HEK293 (cell line): ENCODE results near the gene PLEKHG4B.
A peak's percentile ranks its signal among the peaks of the same experiment; 100 is the strongest.

Experiments used
- CTCF ChIA-PET: fragments of 350-600 bp; formaldehyde crosslinking; extraction: SDS; loops from one replicate; lab custom pipeline; 2021; ENCODE audit warnings: antibody characterized with exemption; lab: Yijun Ruan, JAX
- POLR2A ChIA-PET: fragments of 300-600 bp; formaldehyde crosslinking; extraction: SDS; loops from one replicate; lab custom pipeline; 2020; ENCODE audit warnings: antibody characterized with exemption, inconsistent platforms; lab: Yijun Ruan, JAX
- H3K27ac ChIP-seq: fragments of 200-500 bp; sonication (Bioruptor generic); 2 replicates; pipeline ENCODE4 v1.5.1; 2014; ENCODE audit warnings: low read depth, low read length, control low read depth, inconsistent platforms; ENCODE audit errors: extremely low read depth
- H3K36me3 ChIP-seq, 2 experiments: fragments of 200-500 bp in 1 of 2; sonication (Bioruptor generic) in 1 of 2; 1 replicate in 1 of 2; 2 replicates in 1 of 2; pipeline ENCODE4 v1.5.1; 2014 to 2017; ENCODE audit warnings: inconsistent platforms in 2 of 2, low read length in 2 of 2; ENCODE audit not compliant: control insufficient read depth in 2 of 2, insufficient read depth in 1 of 2
- H3K4me1 ChIP-seq: fragments of 200-500 bp; sonication (Bioruptor generic); 2 replicates; pipeline ENCODE4 v1.5.1; 2014; ENCODE audit warnings: mild to moderate bottlenecking, low read length, inconsistent platforms; ENCODE audit not compliant: control insufficient read depth, insufficient read depth
- H3K4me3 ChIP-seq: 2 replicates; pipeline ENCODE4 v1.5.1; 2011; ENCODE audit warnings: low read depth, mild to moderate bottlenecking, control low read depth, low read length, moderate library complexity
- H3K9me3 ChIP-seq: fragments of 200-500 bp; sonication (Bioruptor generic); 2 replicates; pipeline ENCODE4 v1.5.1; 2014; ENCODE audit warnings: low read depth, low read length, inconsistent platforms; ENCODE audit not compliant: control insufficient read depth, insufficient read depth
- ATF2 ChIP-seq: fragments of 450-650 bp; formaldehyde crosslinking; IDR thresholded peaks from 2 replicates; pipeline ENCODE4 v1.5.1; 2016; ENCODE audit warnings: missing biosample characterization, missing genetic modification characterization, low read depth
- INSM2 ChIP-seq: fragments of 450-650 bp; formaldehyde crosslinking; IDR thresholded peaks from 2 replicates; pipeline ENCODE4 v1.5.1; 2016; ENCODE audit warnings: missing biosample characterization, missing genetic modification characterization
- KLF7 ChIP-seq: fragments of 450-650 bp; formaldehyde crosslinking; IDR thresholded peaks from 2 replicates; pipeline ENCODE4 v1.5.1; 2016; ENCODE audit warnings: missing biosample characterization, missing genetic modification characterization, borderline replicate concordance
- PRDM4 ChIP-seq: fragments of 450-650 bp; formaldehyde crosslinking; IDR thresholded peaks from 2 replicates; pipeline ENCODE4 v1.5.1; 2017; ENCODE audit warnings: missing biosample characterization, missing genetic modification characterization
- SCRT2 ChIP-seq: fragments of 450-650 bp; formaldehyde crosslinking; IDR thresholded peaks from 2 replicates; pipeline ENCODE4 v1.5.1; 2016; ENCODE audit warnings: missing biosample characterization, missing genetic modification characterization
- TRIM28 ChIP-seq: IDR thresholded peaks from 2 replicates; pipeline ENCODE4 v1.6.1; 2011; ENCODE audit warnings: low read length, control low read depth, borderline replicate concordance
- TSHZ1 ChIP-seq: fragments of 450-650 bp; formaldehyde crosslinking; IDR thresholded peaks from 2 replicates; pipeline ENCODE4 v1.5.1; 2016; ENCODE audit warnings: missing biosample characterization, missing genetic modification characterization, borderline replicate concordance
- WT1 ChIP-seq: fragments of 450-650 bp; formaldehyde crosslinking; IDR thresholded peaks from 2 replicates; pipeline ENCODE4 v1.5.1; 2016; ENCODE audit warnings: missing biosample characterization, missing genetic modification characterization
- ZBTB21 ChIP-seq: fragments of 450-650 bp; formaldehyde crosslinking; IDR thresholded peaks from 2 replicates; pipeline ENCODE4 v1.5.1; 2017; ENCODE audit warnings: missing biosample characterization, missing genetic modification characterization
- ZBTB6 ChIP-seq: fragments of 450-650 bp; formaldehyde crosslinking; IDR thresholded peaks from 2 replicates; pipeline ENCODE4 v1.5.1; 2017; ENCODE audit warnings: missing biosample characterization, missing genetic modification characterization
- ZNF114 ChIP-seq: fragments of 450-650 bp; formaldehyde crosslinking; IDR thresholded peaks from 2 replicates; pipeline ENCODE4 v1.5.0; 2017; ENCODE audit warnings: missing biosample characterization, missing genetic modification characterization
- ZNF146 ChIP-seq: fragments of 450-650 bp; formaldehyde crosslinking; IDR thresholded peaks from 2 replicates; pipeline ENCODE4 v1.5.1; 2016; ENCODE audit warnings: missing biosample characterization, missing genetic modification characterization
- ZNF16 ChIP-seq: fragments of 450-650 bp; formaldehyde crosslinking; IDR thresholded peaks from 2 replicates; pipeline ENCODE4 v1.5.1; 2016; ENCODE audit warnings: low read depth, missing biosample characterization, missing genetic modification characterization
- ZNF341 ChIP-seq: fragments of 450-650 bp; formaldehyde crosslinking; IDR thresholded peaks from 2 replicates; pipeline ENCODE4; 2016; ENCODE audit warnings: low read depth, missing biosample characterization, missing genetic modification characterization
- ZNF350 ChIP-seq: fragments of 450-650 bp; formaldehyde crosslinking; IDR thresholded peaks from 2 replicates; pipeline ENCODE4 v1.5.0; 2017; ENCODE audit warnings: missing biosample characterization, mild to moderate bottlenecking, missing genetic modification characterization
- ZNF423 ChIP-seq: fragments of 450-650 bp; formaldehyde crosslinking; IDR thresholded peaks from 2 replicates; pipeline ENCODE4 v1.5.1; 2016; ENCODE audit warnings: missing biosample characterization, missing genetic modification characterization
- ZNF600 ChIP-seq: fragments of 450-650 bp; formaldehyde crosslinking; IDR thresholded peaks from 2 replicates; pipeline ENCODE4 v1.5.1; 2016; ENCODE audit warnings: missing biosample characterization, missing genetic modification characterization
- ZNF621 ChIP-seq: fragments of 450-650 bp; formaldehyde crosslinking; IDR thresholded peaks from 2 replicates; pipeline ENCODE4 v1.5.1; 2017; ENCODE audit warnings: missing biosample characterization, missing genetic modification characterization
- ZNF660 ChIP-seq: fragments of 450-650 bp; IDR thresholded peaks from 2 replicates; pipeline ENCODE4 v1.5.1; 2018; ENCODE audit warnings: missing biosample characterization, mild to moderate bottlenecking, missing genetic modification characterization
- ZNF843 ChIP-seq: fragments of 450-650 bp; formaldehyde crosslinking; IDR thresholded peaks from 2 replicates; pipeline ENCODE4 v1.5.1; 2016; ENCODE audit warnings: missing biosample characterization, missing genetic modification characterization

PLEKHG4B gene

GRCh38 chr5:104778-105296, 12.9 kb downstream of the PLEKHG4B start:
- CTCF ChIA-PET = interaction anchor here (0.6 to 2.2 kb wide), 3 partner anchors 8 to 1275 kb away, joined by 3 to 6 read pairs (median 4); no protein-coding TSS in a partner anchor
- no peaks in the 10 kb centered on the region for H3K9me3 ChIP-seq
- POLR2A ChIA-PET = no interaction called here
- peak; percentile 75 for TF ChIP-seq ZNF341 (tag by site-specific recombination)
- TF ChIP-seq ZNF600 (tag by site-specific recombination) = peak; percentile 65
- TF ChIP-seq ZNF423 (tag by site-specific recombination) = no peak
- no peak overlapping the region for H3K27ac ChIP-seq
- no peaks in the 10 kb centered on the region for H3K4me1 ChIP-seq
- H3K36me3 ChIP-seq = no peaks in the 10 kb centered on the region; a peak in 1 of 3 replicates
- H3K4me3 ChIP-seq = no peak overlapping the region

GRCh38 chr5:105504-106070, 13.6 kb downstream of the PLEKHG4B start:
- CTCF ChIA-PET = interaction anchor here (2.2 kb wide), 1 partner anchor 13 kb away, joined by 6 read pairs; no protein-coding TSS in a partner anchor
- Histone ChIP-seq H3K27ac (no peak overlapping the region), H3K9me3 (no peaks in the 10 kb centered on the region), H3K4me1 (no peaks in the 10 kb centered on the region), H3K4me3 (no peak overlapping the region), H3K36me3 (peaks cover 0 to 3% of the 10 kb centered on the region in 2 experiments; a peak in 1 of 3 replicates)
- POLR2A ChIA-PET = no interaction called here
- TF ChIP-seq ZNF621 (tag by site-specific recombination) (no peak), ZNF843 (tag by site-specific recombination) (no peak), ZNF146 (tag by site-specific recombination) (no peak), ATF2 (tag by site-specific recombination) (no peak), INSM2 (tag by site-specific recombination) (no peak), ZBTB21 (no peak), SCRT2 (tag by site-specific recombination) (no peak), WT1 (no peak), ZNF660 (tag by site-specific recombination) (no peak), ZNF114 (tag by site-specific recombination) (no peak), ZNF16 (tag by site-specific recombination) (no peak), TSHZ1 (no peak), ZNF350 (no peak), TRIM28 (no peak), KLF7 (no peak), PRDM4 (tag by site-specific recombination) (no peak), ZBTB6 (tag by site-specific recombination) (no peak)
